GM23338 (cell line): ENCODE data around the gene CFAP251. TPM values are rescaled to one million over a fixed set of nuclear protein-coding genes. Genes with fewer than 3 reads are reported as not detected.
A peak's percentile ranks its signal among the peaks of the same experiment; 100 is the strongest.

Experiments used
- ATAC-seq: fragments of 200-7000 bp; cut with Tn5 transposase; 3 replicates; pipeline ENCODE4 v1.9.1; 2020
- DNase-seq: peaks from one replicate; pipeline ENCODE4 v3.0.0-alpha.2; 2015; ENCODE audit warnings: low spot score
- H2AFZ ChIP-seq: fragments of 200-600 bp; sonication (generic); 2 replicates; pipeline ENCODE4 v1.8.0; 2016; ENCODE audit warnings: antibody characterized with exemption, mild to moderate bottlenecking, moderate library complexity
- H3F3A ChIP-seq: fragments of 200-600 bp; sonication (generic); replicated peaks from 2 replicates; pipeline ENCODE4 v1.8.0; 2017; ENCODE audit warnings: antibody characterized with exemption, mixed run types, low read depth
- H3K27ac ChIP-seq: fragments of 200-600 bp; sonication (generic); 2 replicates; pipeline ENCODE4 v1.6.1; 2016; ENCODE audit warnings: low read depth
- H3K27me3 ChIP-seq: fragments of 200-600 bp; sonication (generic); 2 replicates; pipeline ENCODE4 v1.8.0; 2016; ENCODE audit warnings: mild to moderate bottlenecking, mixed run types, moderate library complexity; ENCODE audit not compliant: insufficient read depth
- H3K36me3 ChIP-seq: fragments of 200-600 bp; sonication (generic); 2 replicates; pipeline ENCODE4 v1.8.0; 2016; ENCODE audit warnings: mild to moderate bottlenecking; ENCODE audit not compliant: insufficient read depth
- H3K4me1 ChIP-seq: fragments of 200-600 bp; sonication (generic); 2 replicates; pipeline ENCODE4 v1.8.0; 2016; ENCODE audit warnings: mild to moderate bottlenecking, moderate library complexity; ENCODE audit not compliant: insufficient read depth
- H3K4me2 ChIP-seq: fragments of 200-600 bp; sonication (generic); 2 replicates; pipeline ENCODE4 v1.7.1; 2017; ENCODE audit warnings: mixed run types
- H3K4me3 ChIP-seq: fragments of 200-600 bp; sonication (generic); 2 replicates; pipeline ENCODE4 v1.6.1; 2016; ENCODE audit warnings: mixed run types
- H3K79me2 ChIP-seq: fragments of 200-600 bp; sonication (generic); replicated peaks from 2 replicates; pipeline ENCODE4 v1.8.0; 2017; ENCODE audit warnings: mild to moderate bottlenecking; ENCODE audit not compliant: insufficient read depth
- H3K9me2 ChIP-seq: fragments of 200-600 bp; sonication (generic); 2 replicates; pipeline ENCODE4 v1.8.0; 2017; ENCODE audit not compliant: insufficient read depth
- H4K20me1 ChIP-seq: fragments of 200-600 bp; sonication (generic); replicated peaks from 2 replicates; pipeline ENCODE4 v1.8.0; 2017; ENCODE audit warnings: mild to moderate bottlenecking; ENCODE audit not compliant: insufficient read depth
- H3K27ac Mint-ChIP-seq: 2 replicates; pipeline ENCODE4 v1.8.0; 2020; ENCODE audit warnings: inconsistent platforms, mild to moderate bottlenecking, moderate library complexity, mixed read lengths
- H3K27me3 Mint-ChIP-seq: 3 replicates; pipeline ENCODE4 v1.8.0; 2022; ENCODE audit warnings: low read depth, mild to moderate bottlenecking, moderate library complexity, mixed read lengths, inconsistent platforms; ENCODE audit not compliant: insufficient read depth, poor library complexity
- H3K36me3 Mint-ChIP-seq: 3 replicates; pipeline ENCODE4 v1.8.0; 2021; ENCODE audit warnings: low read depth, mild to moderate bottlenecking, inconsistent platforms, moderate library complexity, mixed read lengths
- H3K4me1 Mint-ChIP-seq: 3 replicates; pipeline ENCODE4 v1.8.0; 2020; ENCODE audit warnings: mild to moderate bottlenecking, inconsistent platforms, mixed read lengths
- H3K4me3 Mint-ChIP-seq: 3 replicates; pipeline ENCODE4 v1.8.0; 2021; ENCODE audit warnings: moderate library complexity, mild to moderate bottlenecking, inconsistent platforms, mixed read lengths
- H3K9me3 Mint-ChIP-seq: 3 replicates; pipeline ENCODE4 v1.8.0; 2020; ENCODE audit warnings: moderate library complexity, mild to moderate bottlenecking, inconsistent platforms, mixed read lengths
- CTCF ChIP-seq, 2 experiments: fragments of 200-600 bp in 1 of 2; sonication (generic) in 1 of 2; conservative IDR thresholded peaks; 2 replicates each; pipeline versions ENCODE4 v1.5.1 to v1.6.1; 2016 to 2017; ENCODE audit warnings: antibody characterized with exemption in 2 of 2, low read depth in 2 of 2, mild to moderate bottlenecking in 2 of 2, moderate library complexity in 1 of 2
- JUNB ChIP-seq: IDR thresholded peaks from one replicate; pipeline ENCODE4 v1.6.1; 2016; ENCODE audit warnings: antibody characterized with exemption; ENCODE audit not compliant: unreplicated experiment
- REST ChIP-seq: IDR thresholded peaks from one replicate; pipeline ENCODE4 v1.6.1; 2018; ENCODE audit warnings: antibody characterized with exemption; ENCODE audit not compliant: unreplicated experiment
- ZNF114 ChIP-seq: fragments of 250-450 bp; sonication (Bioruptor Pico); IDR thresholded peaks from 2 replicates; pipeline ENCODE4 v1.5.0; 2020; ENCODE audit warnings: mild to moderate bottlenecking, moderate library complexity
- ZNF462 ChIP-seq: fragments of 250-450 bp; sonication (Bioruptor Pico); IDR thresholded peaks from 2 replicates; pipeline ENCODE4 v1.5.0; 2020; ENCODE audit warnings: mild to moderate bottlenecking, moderate library complexity
- polyA plus RNA-seq: library from polyadenylated mRNA; unstranded; fragments of >200 nt; fragmentation: Nextera tagmentation; extraction: Ambion mirVana; gene quantifications from 2 replicates; pipeline ENCODE4 v1.2.1, GENCODE V29; 2016
- total RNA-seq: library from RNA; depleted of rRNA; stranded (reverse); fragments of >200 nt; shearing (Covaris generic); gene quantifications from 2 replicates; pipeline ENCODE4 v1.2.3, GENCODE V29; 2014

Gene CFAP251
- total and polyA plus RNA-seq, 2 experiments from 2014 or later, result 1.4 to 2.5 TPM

- no peak for TF ChIP-seq ZNF462
These were observed 45.7 kb upstream of the CFAP251 start (continued) for GRCh38 chr12:121872546-121873215.

GRCh38 chr12:121873216-121873569 lies 45.2 kb upstream of the CFAP251 start:
- H3K4me3 Mint-ChIP-seq, result no peak overlapping the region
- Histone ChIP-seq H3K36me3 (no peaks in the 10 kb centered on the region), H3K9me2 (no peaks in the 10 kb centered on the region), H3K27me3 (no peaks in the 10 kb centered on the region), H3K4me2 (no peak overlapping the region), H3K4me3 (no peak overlapping the region), H3K4me1 (no peaks in the 10 kb centered on the region), H2AFZ (0 out of 2 replicates have a peak overlapping the region, but pooled peaks have one; percentile 5), H4K20me1 (no peaks in the 10 kb centered on the region), H3K27ac (no peak overlapping the region), H3K79me2 (no peaks in the 10 kb centered on the region), H3F3A (no peaks in the 10 kb centered on the region)
- peaks cover 3% of the 10 kb centered on the region for H3K27me3 Mint-ChIP-seq
- H3K27ac Mint-ChIP-seq, result no peak overlapping the region
- no peaks in the 10 kb centered on the region for H3K4me1 Mint-ChIP-seq
- DNase-seq (no peak), ATAC-seq (no peak)
- no peaks in the 10 kb centered on the region for H3K36me3 Mint-ChIP-seq
- H3K9me3 Mint-ChIP-seq, result no peaks in the 10 kb centered on the region
- TF ChIP-seq CTCF (conservative IDR thresholded peaks at IDR 0.05; ENCODE audit: low read depth in 2 of 2) (no peak), REST (no peak), ZNF114 (CRISPR knock-in tag) (no peak), JUNB (no peak)
